Measurements from ENCODE around the gene PRDX1.

DNA sequence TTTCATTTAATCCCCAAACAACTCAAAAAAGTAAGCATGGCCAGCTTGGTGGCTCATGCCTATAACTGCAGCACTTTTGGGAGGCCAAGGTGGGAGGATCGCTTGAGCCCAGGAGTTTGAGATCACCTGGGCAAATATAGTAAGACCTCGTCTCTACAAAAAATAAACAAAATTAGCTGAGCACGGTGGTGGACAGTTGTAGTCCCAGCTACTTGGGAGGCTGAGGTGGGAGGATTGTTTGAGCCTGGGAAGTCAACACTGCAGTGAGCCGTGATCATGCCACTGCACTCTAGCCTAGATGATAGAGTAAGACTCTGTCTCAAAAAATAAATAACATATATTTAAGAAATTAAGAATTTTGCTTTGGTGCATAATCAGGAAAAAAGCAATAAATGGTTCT is 22.8 kb upstream of the PRDX1 start:
- TF ChIP-seq POLR2A (IDR thresholded peaks at IDR 0.05) = no peak
- TF ChIP-seq, protein P1, sequence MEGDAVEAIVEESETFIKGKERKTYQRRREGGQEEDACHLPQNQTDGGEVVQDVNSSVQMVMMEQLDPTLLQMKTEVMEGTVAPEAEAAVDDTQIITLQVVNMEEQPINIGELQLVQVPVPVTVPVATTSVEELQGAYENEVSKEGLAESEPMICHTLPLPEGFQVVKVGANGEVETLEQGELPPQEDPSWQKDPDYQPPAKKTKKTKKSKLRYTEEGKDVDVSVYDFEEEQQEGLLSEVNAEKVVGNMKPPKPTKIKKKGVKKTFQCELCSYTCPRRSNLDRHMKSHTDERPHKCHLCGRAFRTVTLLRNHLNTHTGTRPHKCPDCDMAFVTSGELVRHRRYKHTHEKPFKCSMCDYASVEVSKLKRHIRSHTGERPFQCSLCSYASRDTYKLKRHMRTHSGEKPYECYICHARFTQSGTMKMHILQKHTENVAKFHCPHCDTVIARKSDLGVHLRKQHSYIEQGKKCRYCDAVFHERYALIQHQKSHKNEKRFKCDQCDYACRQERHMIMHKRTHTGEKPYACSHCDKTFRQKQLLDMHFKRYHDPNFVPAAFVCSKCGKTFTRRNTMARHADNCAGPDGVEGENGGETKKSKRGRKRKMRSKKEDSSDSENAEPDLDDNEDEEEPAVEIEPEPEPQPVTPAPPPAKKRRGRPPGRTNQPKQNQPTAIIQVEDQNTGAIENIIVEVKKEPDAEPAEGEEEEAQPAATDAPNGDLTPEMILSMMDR (IDR thresholded peaks at IDR 0.05) = no peak
- TF ChIP-seq EP300 (IDR thresholded peaks at IDR 0.05) = no peak
